K562 (cell line): ENCODE measurements around the gene GUCY1A1. TPM values are rescaled to one million over a fixed set of nuclear protein-coding genes. Genes with fewer than 3 reads are reported as not detected.
A peak's percentile ranks its signal among the peaks of the same experiment; 100 is the strongest.

Experiments used
- ATAC-seq: fragments of 200-7000 bp; cut with Tn5 transposase; 3 replicates; pipeline ENCODE4 v1.9.1; 2020; ENCODE audit warnings: moderate library complexity
- BruUV-seq: library from RNA; stranded (reverse); fragments of 400-500 nt; replicated peaks from 2 replicates; lab custom pipeline; 2021; lab: Mats Ljungman, UMichigan
- CTCF ChIA-PET: fragments of 300-600 bp; formaldehyde crosslinking; extraction: SDS; loops from one replicate; lab custom pipeline; 2021; ENCODE audit warnings: low intra/inter-chr PET ratio; lab: Yijun Ruan, JAX
- POLR2A ChIA-PET: fragments of 300-600, 350-650 bp; sonication (Branson Sonifier 250); formaldehyde crosslinking; extraction: SDS; loops from one replicate; lab custom pipeline; 2021; ENCODE audit warnings: antibody characterized with exemption, inconsistent platforms; lab: Yijun Ruan, JAX
- DNase-seq, 4 experiments: peaks; one replicate each; pipeline versions ENCODE4 v3.0.0 to v3.0.0-alpha.2; 2011 to 2018; ENCODE audit warnings: low spot score in 3 of 4, mixed read lengths in 3 of 4; ENCODE audit errors: extremely low read depth in 1 of 4
- FAIRE-seq: peaks from 2 replicates; lab custom pipeline; 2011; peaks lifted over from hg19 to GRCh38; lab: Jason Lieb, UNC
- H2AFZ ChIP-seq: 2 replicates; pipeline ENCODE4 v1.6.0; 2011; ENCODE audit warnings: low read depth, low read length, control low read depth, inconsistent platforms
- H3K27ac ChIP-seq: fragments of 200-600 bp; 3 replicates; pipeline ENCODE4 v1.8.0; 2011; ENCODE audit warnings: low read depth, mild to moderate bottlenecking, control low read depth, inconsistent platforms, low read length, moderate library complexity, mixed read lengths; ENCODE audit errors: extremely low read depth
- H3K27me3 ChIP-seq, 2 experiments: fragments of 300-600 bp in 1 of 2; 2 replicates in 1 of 2; 3 replicates in 1 of 2; pipeline versions ENCODE4 v1.6.0 to v1.8.0; 2011; ENCODE audit warnings: inconsistent platforms in 2 of 2, low read length in 2 of 2, mild to moderate bottlenecking in 1 of 2, mixed read lengths in 1 of 2, moderate library complexity in 1 of 2; ENCODE audit not compliant: control insufficient read depth in 2 of 2, insufficient read depth in 2 of 2
- H3K36me3 ChIP-seq: fragments of 300-600 bp; 3 replicates; pipeline ENCODE4 v1.8.0; 2011; ENCODE audit warnings: mild to moderate bottlenecking, low read length, inconsistent platforms; ENCODE audit not compliant: control insufficient read depth, insufficient read depth
- H3K4me1 ChIP-seq, 2 experiments: fragments of 200-600 bp in 1 of 2; replicated peaks in 1 of 2; 2 replicates in 1 of 2; 3 replicates in 1 of 2; pipeline versions ENCODE4 v1.5.1 to v1.8.0; 2011; ENCODE audit warnings: inconsistent platforms in 2 of 2, low read length in 2 of 2, mild to moderate bottlenecking in 1 of 2, mixed read lengths in 1 of 2, moderate library complexity in 1 of 2; ENCODE audit not compliant: control insufficient read depth in 2 of 2, insufficient read depth in 2 of 2
- H3K4me2 ChIP-seq: 2 replicates; pipeline ENCODE4 v1.6.1; 2011; ENCODE audit warnings: low read length, control low read depth, inconsistent platforms, mixed read lengths; ENCODE audit not compliant: insufficient read depth
- H3K4me3 ChIP-seq: fragments of 200-600 bp; sonication (generic), shearing (Covaris generic); 2 replicates; pipeline ENCODE4 v1.5.1; 2016; ENCODE audit warnings: control low read depth, inconsistent platforms
- H3K79me2 ChIP-seq: fragments of 200-600 bp; 3 replicates; pipeline ENCODE4 v1.8.0; 2011; ENCODE audit warnings: low read length, inconsistent platforms; ENCODE audit not compliant: control insufficient read depth, insufficient read depth
- H3K9ac ChIP-seq, 2 experiments: 2 replicates each; pipeline versions ENCODE4 v1.6.0 to v1.6.1; 2011; ENCODE audit warnings: low read depth in 2 of 2, low read length in 2 of 2, control low read depth in 1 of 2, inconsistent platforms in 1 of 2, mild to moderate bottlenecking in 1 of 2, mixed read lengths in 1 of 2; ENCODE audit not compliant: insufficient read depth in 1 of 2
- H3K9me1 ChIP-seq: one replicate; pipeline ENCODE4 v1.6.0; 2011; ENCODE audit warnings: inconsistent platforms, mild to moderate bottlenecking, low read length, moderate library complexity; ENCODE audit not compliant: control insufficient read depth, insufficient read depth
- H3K9me3 ChIP-seq: replicated peaks from 2 replicates; pipeline ENCODE4 v1.5.1; 2011; ENCODE audit warnings: low read depth, low read length, inconsistent platforms; ENCODE audit not compliant: control insufficient read depth, insufficient read depth
- H4K20me1 ChIP-seq: replicated peaks from 2 replicates; pipeline ENCODE4 v1.6.1; 2011; ENCODE audit warnings: low read length, inconsistent platforms, mixed read lengths; ENCODE audit not compliant: control insufficient read depth, insufficient read depth
- ZFP1 ChIP-seq: fragments of 450-650 bp; formaldehyde crosslinking; IDR thresholded peaks from 2 replicates; pipeline ENCODE4 v1.4.0; 2020; ENCODE audit warnings: mild to moderate bottlenecking, mixed read lengths
- WGBS: fragments of 100-300 bp; shearing (Covaris generic); methylation state at CpG from one replicate; pipeline ENCODE4 v1.1.6; 2016; ENCODE audit warnings: low coverage, mixed read lengths; ENCODE audit not compliant: insufficient coverage; ENCODE audit errors: missing lambda C conversion rate; 5-methylcytosine and 5-hydroxymethylcytosine counted together
- in situ Hi-C: fragments of 300-500 bp; cut with MboI; formaldehyde crosslinking; loops from 4 replicates; pipeline ENCODE4 v1.15.0; 2018; ENCODE audit warnings: inconsistent platforms, mixed read lengths
- intact Hi-C: fragments of 100-400 bp; cut with micrococcal nuclease; formaldehyde crosslinking; loops from 2 replicates; pipeline ENCODE4 v1.14.2; 2022
- polyA plus RNA-seq, 8 experiments: library from polyadenylated mRNA; depleted of rRNA in 4 of 8; stranded (reverse) in 5 of 8; unstranded in 3 of 8; fragments of >200 nt; fragmentation: Nextera tagmentation in 2 of 8; fragmentation: Illumina TruSeq in 1 of 8; extraction: Ambion mirVana in 2 of 8; extraction: Trizol in 1 of 8; gene quantifications; 2 replicates each; pipeline versions ENCODE4 v1.2.1 to v1.2.3, GENCODE V29; 2011 to 2014; ENCODE audit warnings: inconsistent platforms in 1 of 8, missing spikeins in 1 of 8
- total RNA-seq, 7 experiments: library from RNA; depleted of rRNA in 6 of 7; stranded (reverse); fragments of >200 nt in 6 of 7; fragmentation: Illumina TruSeq in 2 of 7; extraction: Trizol in 2 of 7; gene quantifications; 2 replicates each; pipeline versions ENCODE4 v1.2.1 to v1.2.3, GENCODE V29; 2011 to 2021; ENCODE audit warnings: low replicate concordance in 1 of 7
- TF ChIP-seq, protein P1 (sequence below): IDR thresholded peaks from 2 replicates; pipeline ENCODE4 v1.6.1; 2011; ENCODE audit warnings: borderline replicate concordance, low read depth, mild to moderate bottlenecking, moderate library complexity, low read length; ENCODE audit not compliant: insufficient read depth, poor library complexity, severe bottlenecking

GUCY1A1 gene
- total and polyA plus RNA-seq, 9 of the 15 experiments (the other 6 are each of a cell fraction or from before 2014, with no cell fraction given) = not detected

DNA sequence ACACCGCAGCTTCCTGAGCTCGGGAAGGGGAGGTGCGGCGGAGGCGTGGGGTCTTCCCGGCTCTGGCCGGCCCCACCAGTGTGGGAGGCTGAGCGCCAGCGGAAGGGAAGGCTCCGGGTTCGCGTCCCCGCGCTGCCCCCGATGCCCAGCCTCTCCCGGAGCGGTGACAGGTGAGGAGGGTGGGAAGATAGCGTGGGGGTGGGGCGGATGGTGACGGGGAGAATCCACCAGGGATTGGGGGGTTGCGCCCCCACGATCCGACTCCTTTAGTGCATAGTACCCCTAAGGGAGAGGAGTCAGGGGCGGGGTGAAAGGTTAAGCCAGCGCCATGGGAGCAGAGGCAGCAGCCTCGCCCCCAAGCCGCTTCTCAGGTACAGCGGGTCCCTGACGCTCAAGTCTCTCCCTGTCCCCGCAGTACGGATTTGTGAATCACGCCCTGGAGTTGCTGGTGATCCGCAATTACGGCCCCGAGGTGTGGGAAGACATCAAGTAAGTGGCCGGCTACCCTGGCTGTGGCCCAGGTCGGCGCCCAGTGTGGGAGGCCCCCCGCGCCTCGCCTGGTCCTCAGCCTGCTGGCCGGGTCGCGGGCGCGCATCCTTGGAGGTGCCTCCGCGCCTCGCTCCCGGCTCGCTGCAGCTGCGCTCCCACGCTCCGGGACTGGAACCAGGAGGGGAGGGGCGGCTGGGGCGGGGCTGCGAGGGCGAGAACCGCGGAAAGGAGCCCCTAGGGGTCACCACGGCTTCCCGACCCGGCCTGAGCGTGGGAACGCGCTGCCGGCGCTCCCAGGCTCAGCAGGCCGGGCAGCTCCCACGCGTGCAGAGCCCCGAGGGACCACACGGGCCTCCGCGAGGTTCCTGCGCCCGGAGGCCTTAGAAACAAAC, 93.0 kb downstream of the GUCY1A1 start:
- H3K27me3 ChIP-seq = no peaks in the 10 kb centered on the region
- H3K9ac ChIP-seq = no peak overlapping the region
- no peak for FAIRE-seq
- H3K4me3 ChIP-seq = no peak overlapping the region
- H3K9me1 ChIP-seq = no peaks in the 10 kb centered on the region
- in situ Hi-C loops = no loop called here
- no TSS peak for BruUV-seq
- no peaks in the 10 kb centered on the region for H3K9me3 ChIP-seq
- H4K20me1 ChIP-seq = no peaks in the 10 kb centered on the region
- H3K4me1 ChIP-seq = 0 out of 5 replicates have a peak, but pooled peaks cover 0 to 3% of the 10 kb centered on the region in 2 experiments
- peak in 3 of 4 experiments; percentile 1 to 10 (median 7) for DNase-seq
- ChIA-PET CTCF (no interaction called here), POLR2A (no interaction called here)
- ATAC-seq = peak; percentile 40; the same call in 2 of the 3 replicates
- no peaks in the 10 kb centered on the region for H3K36me3 ChIP-seq
- 3% methylated on average over 16 of the region's 77 CpGs for WGBS
- H2AFZ ChIP-seq = no peak overlapping the region
- no peak overlapping the region for H3K4me2 ChIP-seq
- no peaks in the 10 kb centered on the region for H3K79me2 ChIP-seq
- no peak overlapping the region for H3K27ac ChIP-seq
- intact Hi-C loops = no loop called here
- no peak for TF ChIP-seq ZFP1 (CRISPR knock-in tag)
- TF ChIP-seq, protein P1, sequence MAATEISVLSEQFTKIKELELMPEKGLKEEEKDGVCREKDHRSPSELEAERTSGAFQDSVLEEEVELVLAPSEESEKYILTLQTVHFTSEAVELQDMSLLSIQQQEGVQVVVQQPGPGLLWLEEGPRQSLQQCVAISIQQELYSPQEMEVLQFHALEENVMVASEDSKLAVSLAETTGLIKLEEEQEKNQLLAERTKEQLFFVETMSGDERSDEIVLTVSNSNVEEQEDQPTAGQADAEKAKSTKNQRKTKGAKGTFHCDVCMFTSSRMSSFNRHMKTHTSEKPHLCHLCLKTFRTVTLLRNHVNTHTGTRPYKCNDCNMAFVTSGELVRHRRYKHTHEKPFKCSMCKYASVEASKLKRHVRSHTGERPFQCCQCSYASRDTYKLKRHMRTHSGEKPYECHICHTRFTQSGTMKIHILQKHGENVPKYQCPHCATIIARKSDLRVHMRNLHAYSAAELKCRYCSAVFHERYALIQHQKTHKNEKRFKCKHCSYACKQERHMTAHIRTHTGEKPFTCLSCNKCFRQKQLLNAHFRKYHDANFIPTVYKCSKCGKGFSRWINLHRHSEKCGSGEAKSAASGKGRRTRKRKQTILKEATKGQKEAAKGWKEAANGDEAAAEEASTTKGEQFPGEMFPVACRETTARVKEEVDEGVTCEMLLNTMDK = peak; percentile 1
